HG03039 (cell line): ENCODE measurements around the gene ATG14.

Experiments
- ATAC-seq: cut with Tn5 transposase; IDR thresholded peaks from one replicate; pipeline ENCODE4 v1.9.1; 2021; ENCODE audit warnings: mild to moderate bottlenecking, moderate library complexity; ENCODE audit not compliant: unreplicated experiment

The ATG14 gene

GRCh38 chr14:55318694-55319093, 92.9 kb downstream of the ATG14 start:
- no peak for ATAC-seq

GRCh38 chr14:55317542-55318306, 93.9 kb downstream of the ATG14 start:
- ATAC-seq: no peak

GRCh38 chr14:55316564-55316963, 95.1 kb downstream of the ATG14 start:
- no peak for ATAC-seq
